Endodermal cell (in vitro differentiated cells): ENCODE results near the gene NPDC1. TPM values are rescaled to one million over a fixed set of nuclear protein-coding genes. Genes with fewer than 3 reads are reported as not detected.

Experiments
- DNase-seq: peaks from one replicate; pipeline ENCODE4 v3.0.0-alpha.2; 2017
- H3K27ac ChIP-seq: 2 replicates; pipeline ENCODE4 v1.5.1; 2013; ENCODE audit warnings: mild to moderate bottlenecking, low read depth, low read length, moderate library complexity
- H3K27me3 ChIP-seq: 2 replicates; pipeline ENCODE4 v1.6.1; 2013; ENCODE audit warnings: mild to moderate bottlenecking, low read length, moderate library complexity; ENCODE audit not compliant: insufficient read depth, control insufficient read depth, poor library complexity, severe bottlenecking
- H3K36me3 ChIP-seq: 2 replicates; pipeline ENCODE4 v1.7.0; 2013; ENCODE audit warnings: mild to moderate bottlenecking, low read length, moderate library complexity; ENCODE audit not compliant: control insufficient read depth, insufficient read depth
- H3K4me1 ChIP-seq: one replicate; pipeline ENCODE4 v1.7.0; 2013; ENCODE audit warnings: low read length; ENCODE audit not compliant: control insufficient read depth, insufficient read depth
- H3K4me3 ChIP-seq: 2 replicates; pipeline ENCODE4 v1.5.1; 2013; ENCODE audit warnings: mild to moderate bottlenecking, low read length, moderate library complexity
- H3K9ac ChIP-seq: 2 replicates; pipeline ENCODE4 v1.6.1; 2013; ENCODE audit warnings: mild to moderate bottlenecking, low read length, moderate library complexity; ENCODE audit not compliant: poor library complexity, severe bottlenecking; ENCODE audit errors: extremely low read depth
- H3K9me3 ChIP-seq: 2 replicates; pipeline ENCODE4 v1.6.1; 2013; ENCODE audit warnings: mild to moderate bottlenecking, low read length, moderate library complexity; ENCODE audit not compliant: control insufficient read depth
- H3K27ac Mint-ChIP-seq: 2 replicates; pipeline ENCODE4 v1.8.0; 2020; ENCODE audit warnings: mixed read lengths
- H3K27me3 Mint-ChIP-seq: 2 replicates; pipeline ENCODE4 v1.8.0; 2021; ENCODE audit warnings: mild to moderate bottlenecking, mixed read lengths; ENCODE audit not compliant: insufficient read depth
- H3K36me3 Mint-ChIP-seq: 2 replicates; pipeline ENCODE4 v1.8.0; 2020; ENCODE audit warnings: low read depth, mixed read lengths
- H3K4me1 Mint-ChIP-seq: 2 replicates; pipeline ENCODE4 v1.8.0; 2020; ENCODE audit warnings: mixed read lengths
- H3K4me3 Mint-ChIP-seq: 2 replicates; pipeline ENCODE4 v1.8.0; 2020; ENCODE audit warnings: mild to moderate bottlenecking, moderate library complexity, mixed read lengths
- H3K9me3 Mint-ChIP-seq: 2 replicates; pipeline ENCODE4 v1.8.0; 2020; ENCODE audit warnings: mild to moderate bottlenecking, mixed read lengths
- CTCF ChIP-seq: fragments of 200-600 bp; sonication (generic); conservative IDR thresholded peaks from 2 replicates; pipeline ENCODE4 v1.5.0; 2021; ENCODE audit warnings: antibody characterized with exemption, mild to moderate bottlenecking
- WGBS, 2 experiments: methylation state at CpG; one replicate each; pipeline versions ENCODE4 v1.1.5 to v1.1.7; 2013; ENCODE audit warnings: missing lambda C conversion rate in 2 of 2, mixed read lengths in 1 of 2; ENCODE audit not compliant: insufficient coverage in 1 of 2, insufficient read length in 1 of 2; 5-methylcytosine and 5-hydroxymethylcytosine counted together
- total RNA-seq, 2 donors: library from RNA; stranded (reverse); fragmentation: NEBNext Ultra II Directional in 1 of 2; extraction: Animal tissue kit (Norgen Biotek cat#: 25700) in 1 of 2; gene quantifications; 2 replicates in 1 of 2; 3 replicates in 1 of 2; pipeline ENCODE4 v1.2.1, GENCODE V29; 2021

NPDC1 gene
- total RNA-seq, 2 donors from 2014 or later: 60.8 to 73.3 TPM

GRCh38 chr9:137022662-137023008 lies 23.3 kb downstream of the NPDC1 start:
- H3K4me3 ChIP-seq: no peak overlapping the region
- no peak for DNase-seq
- H3K27ac Mint-ChIP-seq: no peak overlapping the region
- 94 to 95% methylated on average over 23 of the region's 23 CpGs for WGBS, 2 experiments
- no peaks in the 10 kb centered on the region for H3K9me3 ChIP-seq
- H3K27me3 ChIP-seq: peaks cover 8% of the 10 kb centered on the region
- no peaks in the 10 kb centered on the region for H3K9me3 Mint-ChIP-seq
- H3K9ac ChIP-seq: no peak overlapping the region
- H3K4me1 Mint-ChIP-seq: no peaks in the 10 kb centered on the region
- H3K4me3 Mint-ChIP-seq: no peak overlapping the region
- H3K36me3 Mint-ChIP-seq: no peaks in the 10 kb centered on the region
- peaks cover 6% of the 10 kb centered on the region for H3K27me3 Mint-ChIP-seq
- no peaks in the 10 kb centered on the region for H3K36me3 ChIP-seq
- TF ChIP-seq CTCF: no peak
- H3K4me1 ChIP-seq: no peaks in the 10 kb centered on the region
- no peak overlapping the region for H3K27ac ChIP-seq

- peak; percentile 96 for DNase-seq
- peaks cover under 1% of the 10 kb centered on the region for H3K36me3 Mint-ChIP-seq
- no peak overlapping the region for H3K27ac Mint-ChIP-seq
- Histone ChIP-seq H3K27ac (no peak overlapping the region), H3K4me3 (no peak overlapping the region), H3K27me3 (peaks cover 4% of the 10 kb centered on the region), H3K36me3 (no peaks in the 10 kb centered on the region), H3K9me3 (no peaks in the 10 kb centered on the region), H3K9ac (no peak overlapping the region), H3K4me1 (no peaks in the 10 kb centered on the region)
- 67 to 88% methylated on average over 19 to 26 of the region's 30 CpGs for WGBS, 2 experiments
- peaks cover 3% of the 10 kb centered on the region for H3K27me3 Mint-ChIP-seq
- TF ChIP-seq CTCF: no peak
- no peaks in the 10 kb centered on the region for H3K4me1 Mint-ChIP-seq
- no peak overlapping the region for H3K4me3 Mint-ChIP-seq
- H3K9me3 Mint-ChIP-seq: no peaks in the 10 kb centered on the region
Measured at GRCh38 chr9:137021979-137022661, 23.9 kb downstream of the NPDC1 start.

DNA sequence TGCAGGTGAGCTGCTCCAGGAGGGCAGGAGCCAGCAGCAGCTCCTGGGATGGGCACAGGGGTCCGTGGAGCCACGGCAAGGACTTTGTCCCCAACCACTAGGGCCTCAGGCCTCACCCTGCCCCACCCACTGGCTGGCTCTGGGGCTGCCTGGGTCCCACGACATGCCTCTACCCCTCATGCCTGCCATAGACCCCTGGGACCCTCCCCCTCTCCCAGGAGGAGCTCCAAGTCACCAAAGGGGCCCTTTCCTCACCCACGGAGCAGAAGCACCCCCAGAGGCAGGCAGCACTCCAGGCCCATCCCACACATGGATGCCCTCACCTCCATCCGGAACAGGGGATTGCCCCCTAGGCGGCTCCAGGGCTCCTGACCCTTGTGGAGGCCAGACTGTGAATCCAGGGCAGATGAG lies 24.4 kb downstream of the NPDC1 start:
- no peak overlapping the region for H3K27ac Mint-ChIP-seq
- WGBS, 2 experiments: 90 to 91% methylated on average over 2 to 6 of the region's 6 CpGs
- H3K9ac ChIP-seq: no peak overlapping the region

More for the DNA sequence above, 24.4 kb downstream of the NPDC1 start:
- Mint-ChIP-seq H3K4me1 (no peaks in the 10 kb centered on the region), H3K27me3 (peaks cover 1% of the 10 kb centered on the region), H3K9me3 (no peaks in the 10 kb centered on the region), H3K4me3 (no peak overlapping the region), H3K36me3 (peaks cover 5% of the 10 kb centered on the region)
- Histone ChIP-seq H3K27me3 (no peaks in the 10 kb centered on the region), H3K9me3 (no peaks in the 10 kb centered on the region), H3K4me3 (no peak overlapping the region), H3K36me3 (no peaks in the 10 kb centered on the region), H3K4me1 (no peaks in the 10 kb centered on the region), H3K27ac (no peak overlapping the region)
- DNase-seq: no peak
- TF ChIP-seq CTCF: no peak
